Small intestine (tissue), 7 donors: Measurements from ENCODE around the gene JMJD1C. TPM values are rescaled to one million over a fixed set of nuclear protein-coding genes. Genes with fewer than 3 reads are reported as not detected.

Source experiments
- DNase-seq, 2 donors: peaks; one replicate each; pipeline versions ENCODE4 v3.0.0 to v3.0.0-alpha.2; 2013
- FAIRE-seq: peaks from 2 replicates; lab custom pipeline; 2012; peaks lifted over from hg19 to GRCh38; lab: Jason Lieb, UNC
- H3K27ac ChIP-seq, 3 donors: one replicate each; pipeline ENCODE4 v1.5.1; 2013; ENCODE audit warnings: low read length in 2 of 3, mild to moderate bottlenecking in 2 of 3, control low read depth in 1 of 3, inconsistent platforms in 1 of 3, low read depth in 1 of 3, moderate library complexity in 1 of 3
- H3K27me3 ChIP-seq, 3 donors: one replicate each; pipeline ENCODE4 v1.6.1; 2013; ENCODE audit warnings: low read length in 3 of 3, inconsistent platforms in 1 of 3; ENCODE audit not compliant: control insufficient read depth in 3 of 3, insufficient read depth in 3 of 3
- H3K36me3 ChIP-seq, 3 donors: one replicate each; pipeline ENCODE4 v1.6.1; 2013; ENCODE audit warnings: low read length in 3 of 3, inconsistent platforms in 1 of 3, low read depth in 1 of 3, mild to moderate bottlenecking in 1 of 3, moderate library complexity in 1 of 3; ENCODE audit not compliant: control insufficient read depth in 3 of 3, insufficient read depth in 2 of 3
- H3K4me1 ChIP-seq, 3 donors: one replicate each; pipeline ENCODE4 v1.6.1; 2013; ENCODE audit warnings: low read length in 2 of 3, inconsistent platforms in 1 of 3, low read depth in 1 of 3, mild to moderate bottlenecking in 1 of 3, moderate library complexity in 1 of 3; ENCODE audit not compliant: control insufficient read depth in 3 of 3, insufficient read depth in 2 of 3
- H3K4me3 ChIP-seq, 3 donors: one replicate each; pipeline ENCODE4 v1.5.1; 2013; ENCODE audit warnings: low read length in 3 of 3, control low read depth in 1 of 3, inconsistent platforms in 1 of 3, low read depth in 1 of 3, mild to moderate bottlenecking in 1 of 3, moderate library complexity in 1 of 3
- H3K9me3 ChIP-seq, 2 donors: one replicate each; pipeline ENCODE4 v1.6.1; 2013; ENCODE audit warnings: low read depth in 1 of 2, low read length in 1 of 2; ENCODE audit not compliant: control insufficient read depth in 2 of 2, insufficient read depth in 1 of 2
- WGBS, 3 donors: extraction: QIAGEN DNeasy Blood & Tissue Kit; methylation state at CpG; one replicate each; pipeline ENCODE4 v1.1.7; 2013; 5-methylcytosine and 5-hydroxymethylcytosine counted together
- polyA plus RNA-seq, 4 donors: library from polyadenylated mRNA; stranded (reverse) in 3 of 4; unstranded in 1 of 4; fragments of 200-250 nt in 3 of 4; fragments of 120-200 nt in 1 of 4; gene quantifications; one replicate each; pipeline versions ENCODE4 v1.2.1 to v1.2.3, GENCODE V29; 2013
- donor health status: healthy with polysubstance abuse.
- donor health status: control.
- donor health status: control.
- donor health status: Bipolar disorder and iron deficiency.
- donor health status: healthy.

Gene JMJD1C
- polyA plus RNA-seq, 4 donors = 22.4 to 108 (median 39.1) TPM

DNA sequence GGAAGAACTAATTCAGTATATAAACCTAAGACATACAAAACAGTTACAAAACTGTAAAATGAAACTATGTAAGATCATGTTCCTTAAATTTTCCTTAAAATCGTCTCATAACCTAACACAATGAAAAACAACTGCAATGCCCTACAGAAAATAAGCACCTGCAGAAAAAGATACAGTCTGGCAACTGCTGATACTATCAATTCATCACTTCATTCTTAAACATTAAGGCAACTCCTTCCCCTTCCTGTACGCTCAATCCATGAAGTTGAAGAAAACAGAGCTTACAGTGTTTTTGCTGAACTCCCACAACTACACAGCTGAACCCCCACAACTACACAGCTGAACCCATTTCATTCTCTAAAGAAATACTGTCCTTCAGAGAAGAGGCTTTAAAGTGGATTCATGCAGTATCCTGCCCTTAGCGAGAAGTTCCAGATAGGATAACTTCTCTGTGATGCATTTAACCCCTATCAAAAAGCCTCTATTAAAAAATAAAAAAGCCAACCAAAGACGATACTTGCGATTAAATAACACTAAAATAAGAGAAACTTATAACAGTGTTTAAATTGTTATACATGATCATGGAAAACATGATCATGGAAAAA, 50.0 kb downstream of the JMJD1C start:
- Histone ChIP-seq H3K4me3 (no peak overlapping the region), H3K36me3 (peaks cover 0 to 6% (median 0%) of the 10 kb centered on the region in 3 donors), H3K9me3 (no peaks in the 10 kb centered on the region), H3K27me3 (no peaks in the 10 kb centered on the region), H3K27ac (no peak overlapping the region), H3K4me1 (no peaks in the 10 kb centered on the region)
- WGBS, 3 donors = 60 to 81% (median 76%) methylated on average over 5 of the region's 5 CpGs
- DNase-seq = no peak
- FAIRE-seq = peak; percentile 62

GRCh38 chr10:63414481-63415260, 51.1 kb downstream of the JMJD1C start:
- Histone ChIP-seq H3K4me1 (no peaks in the 10 kb centered on the region), H3K9me3 (no peaks in the 10 kb centered on the region), H3K27ac (no peak overlapping the region), H3K4me3 (no peak overlapping the region), H3K27me3 (no peaks in the 10 kb centered on the region), H3K36me3 (peaks cover 0 to 6% (median 0%) of the 10 kb centered on the region in 3 donors)
- 91 to 94% (median 94%) methylated on average over 7 of the region's 7 CpGs for WGBS, 3 donors
- FAIRE-seq (no peak), DNase-seq (no peak)

GRCh38 chr10:63413429-63413828, 52.3 kb downstream of the JMJD1C start:
- H3K4me1 ChIP-seq = no peaks in the 10 kb centered on the region
- H3K27me3 ChIP-seq = no peaks in the 10 kb centered on the region
- FAIRE-seq = no peak
- 60 to 75% (median 68%) methylated on average over 3 of the region's 3 CpGs for WGBS, 3 donors
- peaks cover 0 to 6% (median 2%) of the 10 kb centered on the region in 3 donors for H3K36me3 ChIP-seq
- H3K9me3 ChIP-seq = no peaks in the 10 kb centered on the region
- no peak overlapping the region for H3K4me3 ChIP-seq
- no peak for DNase-seq
- no peak overlapping the region for H3K27ac ChIP-seq

DNA sequence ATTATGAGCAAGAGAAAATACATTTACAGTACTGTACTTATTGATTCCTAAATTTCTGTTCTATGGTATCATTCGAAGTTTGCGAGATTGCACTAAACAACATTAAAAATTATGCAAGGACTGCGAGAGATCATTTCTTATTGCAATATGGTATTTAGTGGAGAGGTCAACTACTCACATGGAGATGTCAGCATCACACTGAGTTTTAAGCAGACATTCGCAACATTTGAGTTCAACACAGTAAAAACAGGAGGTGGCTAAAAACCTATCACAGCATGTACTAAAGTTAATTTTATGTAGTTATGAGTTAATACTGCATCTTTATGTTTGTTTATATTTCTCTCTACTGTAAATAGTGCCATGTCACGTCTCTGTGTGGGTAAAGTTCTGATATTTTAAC, 53.5 kb downstream of the JMJD1C start:
- Histone ChIP-seq H3K9me3 (no peaks in the 10 kb centered on the region), H3K36me3 (peaks cover 0 to 8% (median 2%) of the 10 kb centered on the region in 3 donors), H3K27ac (no peak overlapping the region), H3K27me3 (no peaks in the 10 kb centered on the region), H3K4me3 (no peak overlapping the region), H3K4me1 (no peaks in the 10 kb centered on the region)
- FAIRE-seq (no peak), DNase-seq (no peak)
- WGBS, 3 donors = 97 to 98% (median 97%) methylated on average over 5 of the region's 5 CpGs

GRCh38 chr10:63410633-63411032, 55.1 kb downstream of the JMJD1C start:
- H3K36me3 ChIP-seq = peaks cover 0 to 8% (median 2%) of the 10 kb centered on the region in 3 donors
- H3K9me3 ChIP-seq = no peaks in the 10 kb centered on the region
- H3K27ac ChIP-seq = no peak overlapping the region
- no peaks in the 10 kb centered on the region for H3K4me1 ChIP-seq
- no peak for FAIRE-seq
- 82 to 88% (median 83%) methylated on average over 1 of the region's 1 CpG for WGBS, 3 donors
- DNase-seq = no peak
- no peaks in the 10 kb centered on the region for H3K27me3 ChIP-seq
- no peak overlapping the region for H3K4me3 ChIP-seq

GRCh38 chr10:63409465-63410027, 56.2 kb downstream of the JMJD1C start:
- 91 to 94% (median 93%) methylated on average over 2 of the region's 2 CpGs for WGBS, 3 donors

GRCh38 chr10:63407136-63407662, 58.6 kb downstream of the JMJD1C start:
- no peak overlapping the region for H3K4me3 ChIP-seq
- H3K27ac ChIP-seq = no peak overlapping the region
- DNase-seq (no peak), FAIRE-seq (no peak)
- peaks cover 0 to 11% (median 2%) of the 10 kb centered on the region in 3 donors for H3K36me3 ChIP-seq
- no peaks in the 10 kb centered on the region for H3K9me3 ChIP-seq
- H3K4me1 ChIP-seq = no peaks in the 10 kb centered on the region
- no peaks in the 10 kb centered on the region for H3K27me3 ChIP-seq
- 94 to 97% (median 96%) methylated on average over 1 of the region's 1 CpG for WGBS, 3 donors

More at GRCh38 chr10:63409465-63410027, 56.2 kb downstream of the JMJD1C start:
- Histone ChIP-seq H3K27ac (no peak overlapping the region), H3K36me3 (peaks cover 0 to 12% (median 2%) of the 10 kb centered on the region in 3 donors), H3K9me3 (no peaks in the 10 kb centered on the region), H3K4me3 (no peak overlapping the region), H3K27me3 (no peaks in the 10 kb centered on the region), H3K4me1 (no peaks in the 10 kb centered on the region)
- no peak for FAIRE-seq
- no peak for DNase-seq

DNA sequence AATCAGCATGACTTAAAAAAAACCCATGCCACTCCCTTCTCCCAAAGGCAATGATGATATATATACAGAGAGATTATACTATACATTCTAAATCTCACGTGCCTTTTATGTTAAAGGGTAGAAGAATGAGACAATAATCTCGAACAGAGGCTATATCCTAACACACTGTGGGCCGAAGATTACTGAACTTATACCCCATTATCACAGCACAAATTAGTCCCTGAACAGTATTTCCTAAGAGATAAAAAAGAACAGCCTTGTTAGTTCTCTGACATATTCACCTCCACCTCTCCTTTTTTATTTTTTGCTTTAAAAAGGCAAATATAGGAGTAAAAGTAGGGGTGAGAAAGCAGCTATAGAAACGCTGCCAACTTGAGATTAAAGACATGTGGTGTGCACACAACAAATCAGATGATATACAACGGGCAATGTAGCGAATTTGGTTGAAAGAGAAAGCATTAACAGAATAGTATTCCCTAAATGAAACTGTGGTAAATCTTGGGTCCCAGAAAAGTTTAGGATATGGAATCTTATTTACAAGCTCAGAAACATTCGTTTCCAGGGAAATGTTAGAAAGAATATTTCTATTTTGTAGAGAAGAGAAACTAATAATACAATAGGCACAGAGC, 69.5 kb downstream of the JMJD1C start:
- no peak for FAIRE-seq
- peak in 1 of 2 donors; percentile 5 for DNase-seq
- 29 to 52% (median 50%) methylated on average over 7 of the region's 7 CpGs for WGBS, 3 donors

More for the DNA sequence above, 69.5 kb downstream of the JMJD1C start:
- no peak overlapping the region for H3K4me3 ChIP-seq
- H3K9me3 ChIP-seq = peaks cover 0 to 4% of the 10 kb centered on the region in 2 donors
- H3K27me3 ChIP-seq = no peaks in the 10 kb centered on the region
- H3K36me3 ChIP-seq = peaks cover 0 to 16% (median 0%) of the 10 kb centered on the region in 3 donors
- H3K27ac ChIP-seq = no peak overlapping the region
- H3K4me1 ChIP-seq = peaks cover 0 to 6% (median 0%) of the 10 kb centered on the region in 3 donors
